ENCODE results near the gene EFCAB8.

DNA sequence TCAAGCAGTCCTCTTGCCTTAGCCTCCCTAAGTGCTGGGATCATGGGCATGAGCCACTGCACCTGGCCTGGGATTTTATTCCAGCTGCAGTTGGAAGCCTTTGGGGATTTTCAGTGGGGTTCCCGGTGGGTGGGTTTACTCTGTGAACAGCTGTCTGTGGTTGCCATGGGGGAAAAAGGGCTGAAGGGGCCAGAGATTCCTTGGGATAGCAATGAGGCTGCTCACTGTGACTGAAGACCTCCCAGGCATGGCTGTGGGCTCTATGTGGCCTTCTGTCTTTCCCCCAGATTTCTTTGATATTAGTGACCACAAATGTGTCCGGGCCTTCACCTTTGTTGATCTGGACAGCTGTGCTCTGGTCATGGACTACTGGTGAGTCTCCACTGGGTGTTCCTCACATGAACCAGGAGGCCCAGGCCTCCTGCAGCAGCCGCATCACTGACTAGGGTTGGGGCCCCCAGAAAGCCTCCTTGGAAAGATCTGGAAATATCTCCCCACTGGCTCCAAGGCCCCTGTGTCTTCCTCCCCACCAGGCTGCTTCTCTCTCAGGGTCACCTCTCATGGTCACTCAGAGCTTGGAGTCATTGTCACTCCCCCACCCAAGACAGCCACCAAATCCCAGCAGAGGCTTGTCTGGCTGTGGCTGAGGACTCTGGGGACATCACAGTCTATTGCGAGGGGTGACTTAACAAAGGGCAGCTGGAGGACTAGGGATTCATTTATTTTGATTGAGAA is 33.4 kb downstream of the EFCAB8 start:
- TF ChIP-seq CTCF (IDR thresholded peaks at IDR 0.05) (no peak), POLR2A (IDR thresholded peaks at IDR 0.05) (no peak)

Data from vagina (tissue), 2 donors.